T follicular helper cell (primary cell): Measurements from ENCODE around the gene UBE3C.
A peak's percentile ranks its signal among the peaks of the same experiment; 100 is the strongest.

Source experiments
- DNase-seq: peaks from one replicate; pipeline ENCODE4 v3.0.0-alpha.2; 2020; ENCODE audit warnings: low read depth

Gene UBE3C

DNA sequence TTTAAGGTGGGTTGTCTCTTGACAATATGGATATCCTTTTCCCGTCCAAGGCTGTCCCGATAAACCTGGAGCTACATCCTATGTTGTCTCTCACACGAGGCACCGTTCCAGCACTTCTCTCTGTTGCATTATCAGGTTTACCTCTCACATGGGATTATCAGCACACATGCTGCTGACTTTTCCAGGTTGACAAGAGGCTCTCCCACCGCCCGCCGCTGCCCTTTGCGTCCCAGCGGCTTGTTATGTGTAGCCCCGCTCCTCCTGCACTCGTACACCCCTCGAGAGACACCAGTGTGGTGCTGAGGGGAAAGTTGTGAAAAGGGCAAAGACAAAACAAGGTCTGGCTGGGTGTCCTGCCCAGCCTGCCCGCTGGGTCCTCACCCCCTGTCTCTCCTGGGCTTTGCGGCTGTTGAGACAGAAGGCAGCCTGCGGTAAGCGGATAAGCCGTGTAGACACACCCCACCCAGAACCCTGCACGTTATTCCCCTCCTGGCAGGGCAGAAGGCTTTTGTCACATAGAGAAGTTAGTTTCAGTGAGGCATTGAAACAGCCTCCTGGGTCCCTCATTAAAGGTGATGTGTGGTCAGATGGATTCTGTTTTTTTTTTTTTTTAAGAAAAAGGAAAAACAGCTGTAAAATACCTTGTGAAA, 38.7 kb downstream of the UBE3C start:
- DNase-seq: no peak

DNA sequence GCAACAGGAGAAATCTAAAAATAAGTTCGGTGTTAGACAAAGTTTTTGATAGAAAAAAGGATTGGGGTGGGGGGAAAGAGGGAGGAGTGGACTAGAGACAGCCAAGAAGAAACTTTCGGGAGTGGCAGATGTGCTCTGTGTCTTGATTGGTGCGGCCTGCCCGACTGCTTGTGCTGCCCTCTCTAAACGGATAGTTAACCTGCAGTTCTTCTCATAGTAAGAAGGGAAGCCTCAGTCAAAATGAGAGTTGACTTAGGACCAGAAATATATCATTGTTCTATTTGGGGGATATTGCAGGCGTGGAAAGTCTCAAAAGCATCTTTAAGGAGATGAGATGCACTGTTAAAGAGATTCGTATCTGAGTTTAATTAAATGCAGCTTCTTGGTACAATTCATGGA, 39.3 kb downstream of the UBE3C start:
- no peak for DNase-seq

DNA sequence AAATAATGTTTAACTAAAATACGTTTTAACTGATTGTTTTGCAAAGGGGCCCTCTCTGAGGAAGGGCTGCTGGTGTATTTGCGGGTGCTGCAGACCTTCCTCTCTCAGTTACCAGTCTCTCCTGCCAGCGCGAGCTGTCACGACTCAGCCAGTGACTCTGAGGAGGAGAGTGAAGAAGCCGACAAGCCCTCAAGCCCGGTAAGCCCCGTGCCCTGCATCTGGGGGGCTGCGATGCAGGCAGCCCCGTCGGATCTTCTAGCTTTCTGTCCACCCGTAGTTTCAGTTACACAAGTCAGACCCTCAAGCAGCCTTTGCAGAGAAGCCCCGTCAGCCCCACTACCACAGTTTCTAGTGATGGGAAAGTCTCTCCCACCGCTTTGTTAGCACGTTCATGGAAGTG, 45.1 kb downstream of the UBE3C start:
- no peak for DNase-seq

DNA sequence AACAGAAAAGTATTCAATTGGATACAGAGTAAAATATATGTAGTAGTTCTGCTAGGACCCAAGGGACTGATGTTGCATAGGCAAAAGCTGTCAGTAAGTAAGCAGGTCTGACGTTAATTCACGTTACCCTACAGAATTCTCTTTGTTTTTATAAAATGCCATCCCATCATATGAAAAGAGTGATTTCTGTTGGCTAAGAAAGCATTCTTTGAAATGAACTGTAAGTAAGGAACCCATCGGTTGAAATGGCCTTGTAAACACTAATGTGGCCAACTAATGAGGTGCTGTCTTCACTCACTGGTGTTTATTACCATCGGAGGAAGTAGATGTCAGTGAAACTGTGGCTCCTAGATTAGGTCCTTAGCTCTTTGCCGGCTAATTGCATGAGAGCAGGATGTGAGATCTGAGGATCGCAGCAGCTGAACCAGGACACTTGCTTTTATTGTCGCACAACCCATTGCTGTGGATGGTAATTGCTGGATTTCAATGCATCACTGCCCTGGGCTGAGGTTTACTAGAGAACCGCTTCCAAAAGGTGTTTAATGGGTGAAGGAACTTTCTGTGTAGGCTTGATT, 49.5 kb downstream of the UBE3C start:
- DNase-seq: no peak

DNA sequence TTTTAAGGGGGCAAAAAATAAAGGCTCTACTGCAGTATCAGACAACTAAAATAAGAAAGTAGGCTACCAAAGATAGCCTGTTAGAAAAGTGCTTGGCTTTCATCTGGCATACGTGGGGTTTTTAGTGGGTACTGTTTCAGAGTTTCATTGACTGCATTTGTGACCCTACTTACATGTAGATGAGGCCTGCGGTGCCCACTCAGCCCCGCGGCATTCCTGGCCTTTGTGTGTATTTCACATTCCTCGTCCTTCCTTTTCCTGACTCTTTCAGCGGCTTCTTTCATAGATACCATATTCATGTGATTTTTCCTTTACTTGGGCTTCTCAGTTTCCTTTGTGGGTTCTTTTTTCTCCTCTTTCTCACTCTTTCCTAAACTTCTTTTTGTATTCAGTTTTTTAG, 50.7 kb downstream of the UBE3C start:
- DNase-seq: no peak

DNA sequence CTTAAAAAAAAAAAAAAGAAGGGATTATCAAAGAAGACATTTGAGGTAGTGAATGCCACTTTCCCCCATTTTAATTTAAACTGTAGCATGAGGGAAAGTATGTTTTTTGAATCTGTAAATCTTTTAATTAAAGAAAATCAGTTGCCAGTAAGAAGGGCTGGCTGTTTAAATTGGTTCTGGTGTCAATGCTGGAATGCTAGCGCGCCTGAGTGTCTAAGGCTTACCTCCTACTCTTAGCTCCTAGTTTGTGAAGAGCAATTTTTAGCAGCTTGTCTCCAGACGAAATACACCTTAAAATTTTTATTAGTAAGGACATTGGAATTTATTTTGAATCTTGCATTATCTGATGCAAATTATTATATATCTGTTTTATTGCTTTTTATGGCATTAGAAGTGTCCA, 54.1 kb downstream of the UBE3C start:
- no peak for DNase-seq

DNA sequence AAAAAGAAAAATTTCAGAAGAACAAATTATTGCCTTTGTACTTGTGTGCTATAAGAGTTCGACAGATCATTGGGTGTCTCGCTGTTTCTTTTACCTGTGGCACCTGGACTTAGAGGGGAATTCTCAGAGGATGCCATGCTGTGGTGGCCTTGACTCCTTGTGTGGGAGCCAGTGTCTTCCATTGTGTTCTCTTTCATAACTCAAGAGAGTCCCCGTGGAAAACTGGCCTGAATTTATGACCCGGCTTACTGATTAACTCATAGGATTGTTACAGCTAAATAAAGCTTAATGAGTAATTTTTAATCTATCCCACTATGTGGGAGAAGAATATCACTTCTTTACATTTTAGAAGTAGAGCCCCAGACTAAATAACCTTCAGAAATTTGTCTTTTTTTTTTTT, 54.5 kb downstream of the UBE3C start:
- DNase-seq: no peak

DNA sequence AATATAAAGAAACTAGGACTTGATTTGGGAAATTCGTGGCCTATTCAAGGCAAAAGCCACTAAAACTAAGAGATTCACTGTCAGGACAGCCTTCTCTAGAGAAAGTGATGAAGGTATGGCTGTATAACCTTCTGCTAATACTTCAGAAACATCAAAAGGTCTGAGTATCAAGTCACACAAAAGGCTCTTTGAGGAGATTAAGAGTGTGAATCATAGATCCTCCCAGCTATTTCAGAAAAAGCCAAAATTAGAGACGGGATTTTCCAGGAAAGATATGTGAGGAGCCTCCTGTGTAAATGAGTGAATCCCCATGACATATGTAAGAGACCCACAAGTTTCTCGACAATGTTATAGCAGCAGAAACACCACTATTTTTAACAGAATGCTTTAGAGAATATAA, 56.2 kb downstream of the UBE3C start:
- no peak for DNase-seq

DNA sequence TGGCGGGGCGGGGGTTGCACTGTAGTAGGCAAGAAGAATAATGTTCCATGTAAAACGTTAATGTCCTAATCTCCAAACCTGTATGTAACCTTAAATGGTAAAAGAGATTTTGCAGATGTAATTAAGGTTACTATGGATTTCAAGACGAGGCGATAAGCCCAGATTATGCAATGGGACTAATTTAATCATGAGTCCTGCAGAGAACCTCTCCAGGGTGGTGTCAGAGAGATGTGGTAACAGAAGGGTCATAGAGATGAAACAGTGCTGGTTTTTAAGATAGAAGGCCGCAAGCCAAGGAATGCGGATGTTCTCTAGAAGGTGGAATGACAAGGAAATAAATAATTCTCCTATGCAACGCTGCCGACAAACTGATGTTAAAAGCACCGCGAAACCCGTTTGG, 57.1 kb downstream of the UBE3C start:
- DNase-seq: no peak

DNA sequence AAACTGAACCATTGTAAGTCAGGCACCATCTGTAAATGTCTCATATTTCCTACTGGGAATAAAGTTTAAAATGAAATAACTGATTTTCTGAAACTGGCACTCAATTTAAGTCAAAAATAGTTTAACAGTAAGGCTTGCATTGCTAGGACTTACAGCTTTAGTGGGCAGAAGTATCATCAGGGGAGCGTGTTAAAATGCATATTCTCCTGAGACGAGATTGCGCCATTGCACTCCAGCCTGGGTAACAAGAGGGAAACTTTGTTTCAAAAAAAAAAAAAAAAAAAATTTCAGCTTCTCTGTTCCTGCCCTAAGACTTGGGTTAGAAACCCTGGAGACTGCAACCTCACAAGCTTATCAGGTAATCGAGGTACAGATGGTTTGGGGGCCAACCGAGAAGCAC, 65.4 kb downstream of the UBE3C start:
- no peak for DNase-seq

DNA sequence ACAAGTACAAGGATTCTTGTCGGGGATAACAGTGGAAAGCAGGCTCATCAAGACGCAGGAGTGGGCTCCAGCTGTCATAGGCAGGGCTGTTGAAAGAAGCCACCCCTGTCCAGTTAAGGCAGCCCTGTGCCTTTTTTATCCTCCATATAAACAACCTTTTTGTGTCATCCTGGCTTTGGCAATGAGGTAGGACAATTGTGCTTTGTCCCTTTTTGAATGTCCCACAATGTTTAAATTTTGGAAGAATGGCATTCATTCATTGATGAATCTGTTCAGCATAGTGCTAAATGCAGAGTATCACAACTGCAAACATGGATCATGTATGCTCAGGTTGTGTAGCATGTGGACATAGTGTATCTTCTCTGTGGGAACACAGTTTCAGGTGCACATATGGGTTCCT, 66.7 kb downstream of the UBE3C start:
- no peak for DNase-seq

DNA sequence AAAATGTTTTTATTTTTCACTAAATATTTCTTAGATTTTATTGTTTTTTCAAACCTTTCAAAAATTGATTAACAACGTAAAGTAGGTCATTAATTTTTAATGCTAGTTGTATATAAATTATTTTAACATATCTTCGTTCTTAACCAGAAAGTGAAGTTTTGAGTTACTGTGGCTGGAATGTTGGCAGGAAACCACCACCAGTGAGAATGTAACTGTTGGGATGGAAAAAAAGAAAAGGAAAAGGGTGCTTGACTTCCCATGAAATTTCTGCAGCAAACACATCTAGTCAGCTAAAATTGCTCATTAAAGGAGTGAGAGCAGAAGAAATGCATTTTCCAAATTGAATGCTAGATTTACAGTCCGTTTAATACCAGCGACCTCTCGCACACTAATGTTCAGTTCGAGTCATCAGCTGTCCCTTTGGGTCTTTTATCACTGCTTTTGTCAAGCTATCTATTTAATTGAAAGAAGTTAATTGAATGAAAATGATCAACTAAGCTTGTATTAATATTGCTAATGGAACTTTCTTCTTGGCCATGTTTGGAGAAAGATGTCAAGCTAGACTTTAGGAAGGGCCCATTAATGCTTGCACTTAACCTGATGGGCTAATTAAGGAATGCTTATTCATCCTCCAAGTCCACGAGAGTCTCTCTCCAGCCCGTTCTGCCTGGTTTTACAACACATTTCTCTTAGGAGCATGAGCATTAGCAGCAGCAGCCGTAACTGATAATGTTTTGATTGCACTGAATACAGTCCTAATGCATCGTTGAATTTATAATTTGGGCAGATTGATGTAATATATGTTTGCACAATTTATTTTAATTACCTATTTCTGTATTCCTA, 70.1 kb downstream of the UBE3C start:
- DNase-seq: no peak

DNA sequence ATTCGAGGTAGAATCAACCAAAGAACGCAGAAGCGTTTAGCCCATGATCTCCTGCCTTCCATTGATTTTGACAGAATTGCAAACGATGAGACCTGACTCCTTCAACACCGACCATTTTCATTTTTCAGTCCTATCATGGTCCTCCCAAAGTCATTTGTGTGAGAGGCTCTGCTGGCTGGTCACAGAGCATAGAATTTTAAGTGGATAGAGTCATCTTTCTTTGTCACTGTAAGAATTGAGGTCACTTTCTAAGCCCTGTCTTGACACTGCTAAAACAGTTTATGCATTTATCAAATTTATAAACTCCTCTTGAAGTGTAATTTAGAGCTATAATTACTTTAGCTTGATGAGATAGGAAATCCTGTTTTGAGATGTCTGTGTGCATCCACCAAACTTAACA, 72.0 kb downstream of the UBE3C start:
- no peak for DNase-seq

DNA sequence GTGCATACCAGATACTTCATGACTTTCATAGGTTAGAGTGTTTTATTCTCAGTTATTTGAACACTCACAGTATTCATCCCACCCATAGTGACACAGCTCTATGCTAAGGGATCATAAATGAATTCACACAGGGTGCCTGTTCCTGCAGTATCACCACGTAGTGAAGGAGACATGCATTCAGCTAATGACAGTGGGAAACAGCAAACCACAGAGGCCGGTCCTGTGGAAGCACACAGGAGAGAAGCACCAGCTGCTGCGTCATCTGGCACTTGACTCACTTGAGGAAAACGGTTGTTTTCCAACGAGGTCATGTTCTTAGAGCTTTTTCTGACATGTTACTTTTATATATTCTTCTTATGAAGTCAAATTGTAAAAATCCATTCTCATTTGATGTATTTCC, 73.0 kb downstream of the UBE3C start:
- no peak for DNase-seq

DNA sequence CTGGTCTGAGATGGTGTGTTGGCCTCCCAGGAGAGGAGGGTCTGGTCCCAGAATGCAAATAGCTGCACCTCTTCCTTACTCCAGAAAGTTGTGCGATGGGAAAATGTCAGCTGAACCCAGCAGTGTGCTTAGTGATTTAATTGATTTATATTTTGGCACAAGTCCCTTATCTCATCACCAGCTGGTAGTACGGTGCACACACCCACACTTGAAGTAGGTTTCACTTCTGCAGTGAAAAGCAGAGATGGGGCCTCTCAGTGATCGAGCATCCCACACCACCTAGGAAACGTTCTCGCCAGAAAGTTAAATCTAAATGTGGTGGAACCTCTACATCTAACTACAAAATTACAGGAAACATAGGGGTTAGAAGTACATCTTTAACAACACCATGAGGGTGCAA, 80.4 kb downstream of the UBE3C start:
- no peak for DNase-seq

DNA sequence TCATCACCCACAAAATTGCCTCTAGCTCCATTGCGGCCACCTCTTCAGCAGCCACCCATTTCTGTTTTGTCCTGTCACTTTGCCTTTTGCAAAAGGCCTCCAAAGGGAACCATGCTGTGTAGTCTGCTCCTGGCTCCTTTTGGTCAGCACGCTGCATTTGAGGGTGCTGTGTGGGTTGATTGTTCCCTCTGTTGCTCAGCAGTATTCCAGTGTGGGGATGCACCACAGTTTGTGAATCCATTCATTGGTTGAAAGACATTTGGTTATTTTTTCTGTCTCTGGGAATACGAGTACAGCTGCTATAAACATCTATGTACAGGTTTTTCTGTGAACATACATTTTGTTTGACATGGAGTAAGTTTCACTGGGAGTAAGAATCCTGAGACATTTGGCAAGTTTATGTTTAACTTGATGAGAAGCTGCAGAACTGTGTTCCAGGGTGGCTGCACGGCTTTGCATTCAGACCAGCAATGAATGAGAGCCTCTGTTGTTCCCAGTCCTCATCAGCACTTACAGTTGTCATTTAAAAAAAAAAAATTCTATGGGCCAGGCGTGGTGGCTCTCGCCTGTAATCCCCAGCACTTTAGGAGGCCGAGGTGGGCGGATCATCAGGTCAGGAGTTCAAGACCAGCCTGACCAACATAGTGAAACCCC, 82.3 kb downstream of the UBE3C start:
- DNase-seq: no peak

DNA sequence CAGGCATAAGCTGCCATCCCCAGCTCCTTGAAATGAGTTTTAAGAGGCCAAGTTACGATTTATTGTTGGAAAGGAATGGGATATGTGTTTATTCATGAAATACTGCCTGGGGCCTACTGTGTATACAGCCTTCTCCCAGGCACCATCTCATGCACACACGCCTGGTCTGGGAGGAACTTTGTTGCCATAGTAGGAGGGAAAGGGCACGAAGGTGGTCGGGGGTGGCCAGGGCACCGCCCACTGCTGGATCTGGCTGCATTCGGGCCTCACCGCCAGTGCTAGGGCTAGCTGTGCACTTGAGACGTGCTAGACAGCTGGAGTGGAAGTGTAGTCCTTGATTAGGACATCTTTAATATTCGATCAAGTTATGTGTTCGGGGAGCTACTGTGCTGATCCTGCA, 84.0 kb downstream of the UBE3C start:
- DNase-seq: no peak

DNA sequence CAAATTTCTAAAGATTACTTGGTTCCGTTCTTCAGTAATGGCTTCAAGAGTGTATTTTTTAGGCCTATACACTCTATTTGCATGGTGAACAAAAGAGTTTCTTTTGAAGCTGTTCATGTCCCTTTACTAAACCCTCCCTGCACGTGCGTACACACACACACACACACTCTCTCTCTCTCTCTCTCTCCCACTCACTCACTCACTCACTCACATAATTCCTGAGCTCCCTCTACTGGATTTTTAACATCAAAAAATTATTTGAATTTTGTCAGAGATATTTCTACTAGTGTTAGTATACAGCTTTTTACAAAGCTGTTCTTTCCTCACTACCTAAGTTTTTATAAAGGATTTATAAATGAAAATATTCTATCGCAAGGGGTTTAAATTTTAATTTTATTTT, 85.9 kb downstream of the UBE3C start:
- DNase-seq: no peak

DNA sequence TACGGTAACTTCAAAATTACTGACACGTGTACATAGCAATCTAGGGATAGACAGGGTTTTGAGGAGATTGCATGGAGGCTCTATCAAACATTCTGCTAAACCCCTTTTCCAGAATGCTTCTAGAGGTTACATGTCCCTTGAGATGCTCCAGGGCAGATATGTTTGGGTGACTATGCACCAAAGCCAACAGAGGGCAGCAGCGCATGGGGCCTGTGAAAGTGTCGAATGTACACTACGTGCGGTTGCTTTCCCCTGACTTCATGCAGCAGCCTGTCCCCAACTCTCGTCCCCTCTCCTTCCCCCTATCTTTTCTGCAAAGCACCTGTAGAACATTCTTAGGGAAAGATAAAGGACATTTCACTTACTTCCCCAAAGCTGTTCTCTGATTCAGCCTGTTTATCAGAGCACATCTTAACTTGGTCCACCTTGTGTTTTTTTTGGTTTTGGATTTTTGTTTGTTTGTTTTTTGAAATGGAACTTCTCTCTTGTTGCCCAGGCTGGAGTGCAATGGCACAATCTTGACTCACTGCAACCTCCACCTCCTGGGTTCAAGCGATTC, 90.2 kb downstream of the UBE3C start:
- DNase-seq: peak; percentile 1

DNA sequence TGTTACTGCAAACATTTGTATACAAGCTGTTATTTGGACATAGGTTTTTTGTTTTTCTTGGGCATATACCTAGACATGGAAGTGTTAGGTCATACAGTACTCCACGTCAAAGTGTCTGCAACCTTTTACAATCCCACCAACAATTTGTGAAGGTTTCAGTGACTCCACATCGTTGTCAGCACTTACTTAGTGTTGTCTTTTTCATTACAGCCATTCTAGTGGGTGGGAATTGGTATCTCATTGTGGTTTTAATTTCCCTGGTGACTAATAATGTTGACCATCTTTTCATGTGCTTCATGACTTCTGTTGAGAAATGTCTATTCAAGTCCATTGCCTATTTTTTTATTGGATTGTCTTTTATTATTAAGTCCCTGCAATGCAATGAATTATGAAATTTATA, 95.0 kb downstream of the UBE3C start:
- no peak for DNase-seq

DNA sequence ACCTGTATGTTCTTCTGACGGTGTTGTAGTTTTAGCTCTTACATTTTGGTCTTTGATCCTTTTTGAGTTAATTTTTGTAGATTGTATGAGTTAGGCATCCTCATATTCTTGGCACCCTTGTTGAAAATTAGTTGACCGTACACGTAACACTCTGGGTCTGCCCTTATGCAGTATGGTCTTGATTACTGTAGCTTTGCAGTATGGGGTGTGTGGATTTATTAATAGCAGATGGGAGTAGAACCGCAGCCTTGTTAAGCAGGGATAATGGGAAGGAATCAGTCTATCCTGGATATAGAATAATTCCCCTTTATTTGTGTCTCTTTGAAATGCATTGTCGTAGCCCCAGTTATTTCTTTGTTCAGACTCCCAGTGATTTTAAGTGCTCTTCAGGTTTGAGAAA, 95.5 kb downstream of the UBE3C start:
- no peak for DNase-seq
